Inflammatory macrophage treated with lipopolysaccharide for 4 hours (primary cell): ENCODE measurements around the gene DAB1.
"Not testable (repeated sequence)": the region's sequence is repeated elsewhere in the genome, so short reads cannot be mapped to it uniquely, and the experiment has no call there.

Experiments
- DNase-seq: peaks from one replicate; pipeline ENCODE4 v3.0.0-alpha.2; 2020

DAB1 gene

GRCh38 chr1:57109247-57109646 lies 314.6 kb downstream of the DAB1 start:
- DNase-seq: no peak

DNA sequence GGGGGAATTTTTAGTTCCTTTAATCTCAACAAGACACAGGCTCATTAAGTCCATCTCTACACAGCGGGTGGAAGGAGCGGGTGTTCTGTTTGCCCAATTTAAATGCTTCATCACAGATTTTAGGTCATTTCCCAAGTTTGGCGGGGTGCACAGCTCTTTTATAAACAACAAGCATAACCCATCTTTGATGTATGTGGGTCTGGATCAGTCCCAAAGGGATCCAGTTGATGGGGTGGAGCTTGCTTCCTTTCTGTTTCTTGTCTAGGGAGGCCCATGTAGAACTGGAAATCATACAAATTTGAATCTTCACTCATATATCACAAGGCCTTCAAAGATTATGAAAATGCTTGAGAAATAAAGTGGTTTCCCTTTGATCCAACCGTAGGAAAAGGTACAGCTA lies 317.6 kb downstream of the DAB1 start:
- DNase-seq: no peak

- no peak for DNase-seq
These were observed 321.1 kb downstream of the DAB1 start for GRCh38 chr1:57102561-57103326.

GRCh38 chr1:57101209-57101608 lies 322.7 kb downstream of the DAB1 start:
- DNase-seq: no peak

DNA sequence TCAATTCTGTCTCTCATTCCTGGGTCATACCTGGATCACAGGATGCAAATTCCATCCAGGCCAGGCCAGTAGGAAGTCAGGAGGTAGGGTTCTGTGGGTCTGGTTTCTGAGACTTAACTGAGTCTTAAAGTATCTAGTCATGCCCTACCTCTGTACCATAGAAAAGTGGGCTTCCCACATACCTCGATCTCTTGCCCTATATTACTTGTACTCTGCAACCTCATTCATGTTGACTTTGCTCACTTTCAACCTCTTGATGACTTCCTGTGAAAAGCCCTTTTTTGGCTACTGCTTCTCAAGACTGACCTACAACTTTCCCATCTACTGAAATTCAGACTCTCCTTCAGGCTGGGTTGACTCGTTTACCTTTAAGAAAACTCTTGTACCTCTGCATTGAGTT lies 329.1 kb downstream of the DAB1 start:
- no peak for DNase-seq

GRCh38 chr1:57093122-57093521 lies 330.7 kb downstream of the DAB1 start:
- DNase-seq: no peak

GRCh38 chr1:57091642-57092041 lies 332.2 kb downstream of the DAB1 start:
- no peak for DNase-seq

DNA sequence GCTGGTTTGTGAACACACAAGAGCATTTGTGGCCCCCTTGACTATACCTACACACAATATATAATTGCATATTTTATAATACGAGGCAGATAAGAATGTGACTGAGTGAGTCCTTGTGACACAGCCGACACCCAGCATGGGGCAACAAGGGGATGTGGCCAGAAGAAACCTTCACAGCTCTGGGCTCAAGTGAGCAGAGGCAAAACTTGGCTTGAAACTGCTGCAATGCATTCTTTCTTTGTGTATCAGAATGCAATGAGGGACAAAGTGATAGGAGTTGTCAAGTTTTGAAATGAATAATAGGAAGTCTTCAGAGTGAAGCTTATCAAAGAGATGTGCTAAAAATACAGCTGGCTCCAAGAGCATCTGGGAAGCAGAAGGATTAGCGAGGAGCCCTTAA lies 334.0 kb downstream of the DAB1 start:
- DNase-seq: no peak

- DNase-seq: no peak
These were observed 334.6 kb downstream of the DAB1 start for GRCh38 chr1:57089221-57089620.

- DNase-seq: no peak
These were observed 335.2 kb downstream of the DAB1 start for GRCh38 chr1:57088653-57089052.

GRCh38 chr1:57087660-57088059 lies 336.2 kb downstream of the DAB1 start:
- not testable (repeated sequence) for DNase-seq

- DNase-seq: no peak
These were observed 337.7 kb downstream of the DAB1 start for GRCh38 chr1:57086154-57086553.

DNA sequence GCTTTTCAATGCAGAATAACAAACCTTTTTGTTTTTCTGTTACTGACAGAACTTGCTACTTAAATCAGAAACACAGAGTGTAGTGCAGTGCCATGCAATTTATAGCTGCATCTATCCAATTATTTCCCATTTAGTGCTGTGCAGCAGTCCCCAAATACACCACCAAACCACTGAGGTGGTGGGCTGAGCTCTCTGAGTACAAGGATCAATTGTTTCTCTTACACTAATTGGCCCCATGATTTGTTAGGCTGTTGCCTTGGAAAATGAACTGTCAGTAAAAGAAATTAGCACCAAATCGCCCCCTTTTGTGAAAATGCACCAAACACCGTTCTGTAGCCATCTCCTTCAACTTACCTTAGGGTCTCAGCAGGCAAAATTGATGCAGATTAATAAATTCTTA lies 339.2 kb downstream of the DAB1 start:
- DNase-seq: no peak

- DNase-seq: no peak
These were observed 341.0 kb downstream of the DAB1 start for GRCh38 chr1:57082711-57083439.

DNA sequence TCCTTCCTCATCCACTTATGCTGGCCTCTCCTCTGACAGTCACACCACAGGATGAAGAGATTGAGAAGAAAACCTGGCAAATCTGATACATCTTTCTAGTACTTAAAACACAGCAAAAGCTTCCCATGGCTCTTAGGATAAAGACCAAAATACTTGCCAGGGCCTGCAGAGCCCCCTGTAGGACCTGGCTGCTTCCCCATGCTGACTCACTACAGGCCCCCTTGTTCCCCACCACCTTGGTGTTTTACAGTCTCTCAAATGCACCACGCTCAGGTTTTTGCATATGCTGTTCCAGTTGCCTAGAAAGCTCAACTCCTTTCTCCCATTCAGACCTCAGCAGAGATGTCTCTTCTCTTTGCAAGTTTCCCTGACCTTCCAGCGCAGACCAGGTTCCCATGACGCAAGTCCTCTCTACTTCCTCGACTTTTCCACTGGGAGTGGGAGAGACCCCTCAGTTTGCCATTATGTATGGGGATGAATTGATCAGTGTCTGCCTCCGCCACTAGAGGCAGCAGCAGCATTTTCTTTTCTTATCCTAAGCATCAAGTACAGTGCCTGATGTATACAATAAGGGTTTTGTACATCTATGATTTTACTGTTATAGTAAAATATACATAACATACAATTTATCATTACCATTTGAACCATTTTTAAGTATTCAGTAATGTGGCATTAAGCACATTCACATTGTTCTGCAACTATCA lies 344.3 kb downstream of the DAB1 start:
- no peak for DNase-seq

- DNase-seq: no peak
These were observed 351.3 kb downstream of the DAB1 start for GRCh38 chr1:57072401-57073110.

DNA sequence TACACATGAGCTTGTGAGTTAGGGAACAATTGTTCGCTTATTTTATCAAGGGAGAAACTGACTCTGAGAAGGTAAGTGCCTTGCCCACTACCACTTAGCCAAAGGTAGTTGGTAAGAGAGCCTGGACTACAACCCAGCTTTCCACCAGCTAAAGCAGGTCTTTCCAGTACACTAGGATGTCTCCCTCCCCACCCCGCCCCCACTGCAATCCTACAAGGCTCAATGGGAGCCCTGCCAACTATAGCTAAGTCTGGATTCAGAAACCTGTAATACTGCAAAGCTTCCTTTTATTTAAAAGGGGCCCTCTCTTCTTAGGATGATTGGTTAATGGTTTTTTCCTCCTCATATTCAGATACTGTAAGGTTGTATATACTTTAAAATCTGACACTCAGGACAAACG lies 356.0 kb downstream of the DAB1 start:
- no peak for DNase-seq

DNA sequence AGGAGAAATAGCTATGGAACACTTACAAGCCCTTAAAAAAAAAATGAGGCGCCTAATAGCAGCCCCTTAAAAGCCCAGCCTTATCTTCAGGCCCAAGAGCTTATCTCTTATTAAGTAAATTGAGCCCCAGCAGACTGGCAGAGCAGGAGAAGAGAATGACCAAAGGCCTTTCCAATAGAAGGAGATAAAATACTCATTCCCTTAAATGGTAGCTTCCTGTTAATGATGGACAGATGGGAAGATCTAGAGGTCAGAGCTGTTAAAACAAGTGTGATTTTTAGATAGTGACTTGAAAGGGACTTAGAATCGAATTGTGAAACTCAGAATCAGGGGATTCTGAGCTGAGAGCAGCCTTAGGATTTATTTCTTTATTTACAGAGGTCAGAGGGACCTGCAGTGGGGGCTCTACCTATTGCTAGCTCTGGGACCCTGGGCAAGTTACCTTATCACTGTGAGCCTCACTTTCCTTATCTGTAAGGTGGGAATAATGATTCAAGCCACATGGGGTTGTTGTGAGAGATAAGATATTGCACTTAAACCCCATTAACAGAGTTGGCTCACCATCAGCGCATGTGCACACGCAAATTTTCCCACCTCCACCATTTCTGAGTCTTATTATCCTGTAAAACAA lies 356.8 kb downstream of the DAB1 start:
- no peak for DNase-seq

- no peak for DNase-seq
These were observed 358.4 kb downstream of the DAB1 start for GRCh38 chr1:57065442-57065841.

DNA sequence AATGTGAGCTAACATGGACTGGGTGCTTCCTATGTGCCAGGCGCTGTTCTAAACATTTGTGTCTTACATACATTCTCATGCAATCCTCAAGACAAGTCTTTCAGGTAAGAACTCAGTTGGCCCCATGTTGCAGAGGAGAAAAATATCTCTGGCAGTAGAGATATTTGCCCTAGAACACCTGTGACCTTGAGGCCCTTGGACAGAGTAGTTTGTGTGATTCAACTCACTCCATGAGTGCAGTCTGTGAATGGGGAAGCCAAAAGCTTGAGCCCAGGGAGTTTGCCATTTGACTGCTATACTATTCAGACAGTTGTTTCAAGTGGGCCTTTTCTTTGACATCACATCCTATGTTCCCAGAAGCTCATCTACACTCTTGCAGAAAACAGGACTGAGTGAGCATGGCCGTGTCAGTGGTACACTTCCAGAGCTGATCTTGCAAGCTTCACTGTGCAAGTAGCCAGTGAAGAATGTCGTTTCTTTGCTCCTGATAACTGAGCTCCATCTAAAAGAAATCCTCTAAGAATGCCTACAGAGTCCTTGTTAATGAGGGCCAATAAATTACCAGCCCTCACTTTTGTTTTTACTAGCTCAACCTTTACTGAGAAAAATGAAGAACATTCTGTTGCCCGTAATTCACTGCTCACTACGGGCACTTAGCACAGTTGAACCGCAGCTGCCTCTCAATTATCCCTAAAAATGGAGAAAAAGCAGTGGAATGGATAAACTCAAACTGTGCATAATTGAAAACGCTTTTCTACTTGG lies 359.3 kb downstream of the DAB1 start:
- DNase-seq: no peak

DNA sequence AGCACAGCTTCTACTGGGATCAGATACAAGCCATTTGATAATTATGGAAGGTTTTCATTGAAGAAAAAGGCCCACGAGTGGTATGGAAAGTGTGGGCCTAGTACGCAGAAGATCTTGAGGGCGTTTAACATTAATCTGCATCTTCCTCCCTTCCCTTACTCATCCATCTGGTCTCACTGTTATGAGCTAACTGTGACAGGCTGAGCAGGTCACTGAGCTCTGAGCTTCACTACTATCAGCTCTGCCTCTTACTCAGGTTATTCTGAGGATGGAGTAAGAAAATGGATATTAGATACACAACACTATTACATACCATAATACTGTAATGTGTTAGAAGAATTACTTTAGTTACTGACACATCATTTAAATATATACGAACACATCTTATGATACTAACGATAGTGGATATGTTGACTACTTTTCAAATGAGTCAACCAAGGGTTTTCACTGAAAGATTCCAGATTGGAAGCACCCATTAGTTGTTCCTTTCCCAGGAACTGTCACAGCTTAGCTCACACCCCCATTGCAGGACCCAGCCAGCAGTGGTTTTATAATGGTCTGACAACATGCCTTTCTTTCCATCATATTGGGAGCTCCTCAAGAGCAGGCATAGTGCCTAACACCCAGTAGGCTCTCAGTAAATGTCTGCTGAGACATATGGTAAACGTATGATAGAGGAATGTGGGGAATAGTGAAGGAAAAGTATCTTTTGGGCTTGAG lies 360.3 kb downstream of the DAB1 start:
- no peak for DNase-seq
